SK-N-SH treated with all-trans-retinoic acid at 6 μM for 48 hours (cell line): ENCODE data around the gene BRICD5.

Source experiments
- ATAC-seq: fragments of 200-7000 bp; cut with Tn5 transposase; 3 replicates; pipeline ENCODE4 v1.9.1; 2020; ENCODE audit warnings: mild to moderate bottlenecking, moderate library complexity
- BACH2 ChIP-seq: fragments of 250-450 bp; sonication (Bioruptor Pico); IDR thresholded peaks from 2 replicates; pipeline ENCODE4 v1.9.0; 2021; ENCODE audit warnings: mild to moderate bottlenecking, borderline replicate concordance
- CREB5 ChIP-seq: fragments of 250-450 bp; sonication (Bioruptor Pico); IDR thresholded peaks from 2 replicates; pipeline ENCODE4 v1.5.1; 2020; ENCODE audit warnings: low read depth, mild to moderate bottlenecking, moderate library complexity
- CSDC2 ChIP-seq: fragments of 250-450 bp; sonication (Bioruptor Pico); IDR thresholded peaks from 2 replicates; pipeline ENCODE4 v1.5.0; 2020; ENCODE audit warnings: mild to moderate bottlenecking, moderate library complexity
- ESRRG ChIP-seq: fragments of 250-450 bp; sonication (Bioruptor Pico); IDR thresholded peaks from 2 replicates; pipeline ENCODE4 v1.6.1; 2021; ENCODE audit warnings: mild to moderate bottlenecking
- ISL1 ChIP-seq: fragments of 250-450 bp; sonication (Bioruptor Pico); IDR thresholded peaks from 2 replicates; pipeline ENCODE4 v2.1.2; 2022; ENCODE audit warnings: mild to moderate bottlenecking, moderate library complexity
- OSR1 ChIP-seq: fragments of 250-450 bp; sonication (Bioruptor Pico); IDR thresholded peaks from 2 replicates; pipeline ENCODE4 v1.8.0; 2022; ENCODE audit warnings: moderate library complexity, mild to moderate bottlenecking, inconsistent platforms
- POU6F1 ChIP-seq: fragments of 250-450 bp; sonication (Bioruptor Pico); IDR thresholded peaks from 2 replicates; pipeline ENCODE4 v1.8.0; 2021; ENCODE audit warnings: low read depth, mild to moderate bottlenecking, moderate library complexity, borderline replicate concordance
- RARB ChIP-seq: fragments of 250-450 bp; sonication (Bioruptor Pico); IDR thresholded peaks from 2 replicates; pipeline ENCODE4 v1.8.0; 2021; ENCODE audit warnings: mild to moderate bottlenecking, moderate library complexity
- SNAI2 ChIP-seq: fragments of 250-450 bp; sonication (Bioruptor Pico); IDR thresholded peaks from 2 replicates; pipeline ENCODE4 v1.5.0; 2020; ENCODE audit warnings: mild to moderate bottlenecking, moderate library complexity
- ZFP3 ChIP-seq: fragments of 250-450 bp; sonication (Bioruptor Pico); IDR thresholded peaks from 2 replicates; pipeline ENCODE4 v1.5.0; 2020; ENCODE audit warnings: mild to moderate bottlenecking, moderate library complexity
- ZNF70 ChIP-seq: fragments of 450-650 bp; formaldehyde crosslinking; IDR thresholded peaks from 2 replicates; pipeline ENCODE4 v1.5.0; 2020; ENCODE audit warnings: mild to moderate bottlenecking, moderate library complexity
- ZNF8 ChIP-seq: fragments of 450-650 bp; formaldehyde crosslinking; IDR thresholded peaks from 2 replicates; pipeline ENCODE4 v1.5.0; 2020; ENCODE audit warnings: mild to moderate bottlenecking, moderate library complexity
- TF ChIP-seq, protein P1 (sequence below): fragments of 250-450 bp; sonication (Bioruptor Pico); IDR thresholded peaks from 2 replicates; pipeline ENCODE4 v1.8.0; 2020; ENCODE audit warnings: mild to moderate bottlenecking, moderate library complexity, borderline replicate concordance
- TF ChIP-seq, protein P2 (sequence below): fragments of 250-450 bp; sonication (Bioruptor Pico); IDR thresholded peaks from 2 replicates; pipeline ENCODE4 v1.5.1; 2021; ENCODE audit warnings: mild to moderate bottlenecking, moderate library complexity
- TF ChIP-seq, protein P3 (sequence below): fragments of 250-450 bp; sonication (Bioruptor Pico); IDR thresholded peaks from 2 replicates; pipeline ENCODE4 v1.5.0; 2020; ENCODE audit warnings: mild to moderate bottlenecking, moderate library complexity

Gene BRICD5

GRCh38 chr16:2231016-2231931, 20.6 kb upstream of the BRICD5 start (continued):
- TF ChIP-seq CREB5 (CRISPR knock-in tag) (no peak), RARB (CRISPR knock-in tag) (no peak)
- TF ChIP-seq, protein P1, sequence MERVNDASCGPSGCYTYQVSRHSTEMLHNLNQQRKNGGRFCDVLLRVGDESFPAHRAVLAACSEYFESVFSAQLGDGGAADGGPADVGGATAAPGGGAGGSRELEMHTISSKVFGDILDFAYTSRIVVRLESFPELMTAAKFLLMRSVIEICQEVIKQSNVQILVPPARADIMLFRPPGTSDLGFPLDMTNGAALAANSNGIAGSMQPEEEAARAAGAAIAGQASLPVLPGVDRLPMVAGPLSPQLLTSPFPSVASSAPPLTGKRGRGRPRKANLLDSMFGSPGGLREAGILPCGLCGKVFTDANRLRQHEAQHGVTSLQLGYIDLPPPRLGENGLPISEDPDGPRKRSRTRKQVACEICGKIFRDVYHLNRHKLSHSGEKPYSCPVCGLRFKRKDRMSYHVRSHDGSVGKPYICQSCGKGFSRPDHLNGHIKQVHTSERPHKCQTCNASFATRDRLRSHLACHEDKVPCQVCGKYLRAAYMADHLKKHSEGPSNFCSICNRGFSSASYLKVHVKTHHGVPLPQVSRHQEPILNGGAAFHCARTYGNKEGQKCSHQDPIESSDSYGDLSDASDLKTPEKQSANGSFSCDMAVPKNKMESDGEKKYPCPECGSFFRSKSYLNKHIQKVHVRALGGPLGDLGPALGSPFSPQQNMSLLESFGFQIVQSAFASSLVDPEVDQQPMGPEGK (CRISPR knock-in tag), result no peak
- TF ChIP-seq, all 23 proteins: peak for 0

DNA sequence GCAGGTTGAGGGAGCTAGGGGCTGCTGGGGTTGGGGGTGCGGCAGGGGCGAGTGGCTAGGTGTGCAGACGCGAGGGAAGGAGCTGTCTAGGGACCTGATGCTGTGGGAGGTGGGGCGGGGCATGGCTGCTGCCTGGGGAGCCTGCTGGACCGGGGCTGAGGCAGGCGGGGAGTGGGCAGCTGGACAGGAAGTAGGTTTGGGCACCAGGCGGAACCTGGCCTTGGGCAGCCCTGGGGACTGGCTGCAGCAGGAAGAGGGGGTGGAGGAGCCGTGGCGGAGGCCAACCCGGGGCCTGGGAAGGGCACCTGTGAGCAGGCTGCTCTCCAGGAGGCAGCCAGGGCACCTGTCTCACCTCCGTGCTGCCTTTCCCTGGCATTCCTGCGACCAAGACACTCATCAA, 19.7 kb upstream of the BRICD5 start:
- TF ChIP-seq ISL1 (no peak), ZNF8 (no peak), CREB5 (CRISPR knock-in tag) (no peak), OSR1 (no peak)
- TF ChIP-seq, protein P2, sequence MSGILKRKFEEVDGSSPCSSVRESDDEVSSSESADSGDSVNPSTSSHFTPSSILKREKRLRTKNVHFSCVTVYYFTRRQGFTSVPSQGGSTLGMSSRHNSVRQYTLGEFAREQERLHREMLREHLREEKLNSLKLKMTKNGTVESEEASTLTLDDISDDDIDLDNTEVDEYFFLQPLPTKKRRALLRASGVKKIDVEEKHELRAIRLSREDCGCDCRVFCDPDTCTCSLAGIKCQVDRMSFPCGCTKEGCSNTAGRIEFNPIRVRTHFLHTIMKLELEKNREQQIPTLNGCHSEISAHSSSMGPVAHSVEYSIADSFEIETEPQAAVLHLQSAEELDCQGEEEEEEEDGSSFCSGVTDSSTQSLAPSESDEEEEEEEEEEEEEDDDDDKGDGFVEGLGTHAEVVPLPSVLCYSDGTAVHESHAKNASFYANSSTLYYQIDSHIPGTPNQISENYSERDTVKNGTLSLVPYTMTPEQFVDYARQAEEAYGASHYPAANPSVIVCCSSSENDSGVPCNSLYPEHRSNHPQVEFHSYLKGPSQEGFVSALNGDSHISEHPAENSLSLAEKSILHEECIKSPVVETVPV (CRISPR knock-in tag), result no peak
- ATAC-seq, result no peak

DNA sequence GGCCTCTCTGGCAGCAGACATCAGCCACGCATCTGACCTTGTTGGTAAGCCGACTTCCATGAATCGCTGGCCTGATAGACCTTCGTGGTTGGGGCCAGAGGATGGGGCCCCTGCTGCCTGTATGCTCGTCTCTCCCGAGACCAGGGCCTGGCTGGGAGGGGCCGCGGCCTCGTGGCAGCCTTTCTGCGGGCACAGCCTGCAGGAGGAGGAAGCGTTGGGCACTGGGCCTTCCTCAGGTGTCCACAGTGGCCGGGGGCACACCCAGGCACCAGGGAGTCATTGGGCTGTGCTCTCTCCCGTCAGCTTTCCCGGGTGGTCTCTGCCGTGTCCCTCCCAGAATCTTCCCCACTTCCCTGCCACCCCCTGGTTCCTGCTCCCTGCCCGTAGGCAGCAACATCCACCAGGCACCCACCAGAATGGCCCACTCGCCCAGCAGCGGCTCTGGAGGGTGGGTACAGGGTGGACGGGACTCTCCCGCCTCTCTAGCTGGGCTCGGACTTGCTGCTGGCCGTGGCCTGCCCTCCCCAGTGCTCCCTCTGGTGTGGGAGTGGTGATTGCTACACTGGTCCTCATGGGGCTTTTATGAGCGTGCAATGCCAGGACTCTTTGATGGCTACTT, 19.1 kb upstream of the BRICD5 start:
- ATAC-seq, result no peak
- no peak for TF ChIP-seq BACH2 (CRISPR knock-in tag)
- no peak for TF ChIP-seq CSDC2 (CRISPR knock-in tag)
- no peak for TF ChIP-seq SNAI2
- TF ChIP-seq, protein P3, sequence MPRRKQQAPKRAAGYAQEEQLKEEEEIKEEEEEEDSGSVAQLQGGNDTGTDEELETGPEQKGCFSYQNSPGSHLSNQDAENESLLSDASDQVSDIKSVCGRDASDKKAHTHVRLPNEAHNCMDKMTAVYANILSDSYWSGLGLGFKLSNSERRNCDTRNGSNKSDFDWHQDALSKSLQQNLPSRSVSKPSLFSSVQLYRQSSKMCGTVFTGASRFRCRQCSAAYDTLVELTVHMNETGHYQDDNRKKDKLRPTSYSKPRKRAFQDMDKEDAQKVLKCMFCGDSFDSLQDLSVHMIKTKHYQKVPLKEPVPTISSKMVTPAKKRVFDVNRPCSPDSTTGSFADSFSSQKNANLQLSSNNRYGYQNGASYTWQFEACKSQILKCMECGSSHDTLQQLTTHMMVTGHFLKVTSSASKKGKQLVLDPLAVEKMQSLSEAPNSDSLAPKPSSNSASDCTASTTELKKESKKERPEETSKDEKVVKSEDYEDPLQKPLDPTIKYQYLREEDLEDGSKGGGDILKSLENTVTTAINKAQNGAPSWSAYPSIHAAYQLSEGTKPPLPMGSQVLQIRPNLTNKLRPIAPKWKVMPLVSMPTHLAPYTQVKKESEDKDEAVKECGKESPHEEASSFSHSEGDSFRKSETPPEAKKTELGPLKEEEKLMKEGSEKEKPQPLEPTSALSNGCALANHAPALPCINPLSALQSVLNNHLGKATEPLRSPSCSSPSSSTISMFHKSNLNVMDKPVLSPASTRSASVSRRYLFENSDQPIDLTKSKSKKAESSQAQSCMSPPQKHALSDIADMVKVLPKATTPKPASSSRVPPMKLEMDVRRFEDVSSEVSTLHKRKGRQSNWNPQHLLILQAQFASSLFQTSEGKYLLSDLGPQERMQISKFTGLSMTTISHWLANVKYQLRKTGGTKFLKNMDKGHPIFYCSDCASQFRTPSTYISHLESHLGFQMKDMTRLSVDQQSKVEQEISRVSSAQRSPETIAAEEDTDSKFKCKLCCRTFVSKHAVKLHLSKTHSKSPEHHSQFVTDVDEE (CRISPR knock-in tag), result no peak
- no peak for TF ChIP-seq ESRRG (CRISPR knock-in tag)
- TF ChIP-seq, protein P1 (CRISPR knock-in tag), result no peak
- no peak for TF ChIP-seq ISL1
- no peak for TF ChIP-seq ZNF70 (CRISPR knock-in tag)
- TF ChIP-seq CREB5 (CRISPR knock-in tag), result no peak
- TF ChIP-seq POU6F1, result no peak
- no peak for TF ChIP-seq ZFP3 (CRISPR knock-in tag)
